CD14-positive monocyte (primary cell): ENCODE data around the gene RIC3. TPM values are rescaled to one million over a fixed set of nuclear protein-coding genes. Genes with fewer than 3 reads are reported as not detected.

Experiments
- DNase-seq, 3 donors: peaks; one replicate each; pipeline ENCODE4 v3.0.0-alpha.2; 2011 to 2022
- H2AFZ ChIP-seq: 2 replicates; pipeline ENCODE4 v1.6.0; 2012; ENCODE audit warnings: mild to moderate bottlenecking, low read depth, low read length, inconsistent platforms; ENCODE audit not compliant: insufficient read depth, poor library complexity, severe bottlenecking
- H3K27ac ChIP-seq, 2 donors: 1 replicate in 1 of 2; 2 replicates in 1 of 2; pipeline ENCODE4 v1.5.1; 2012 to 2013; ENCODE audit warnings: low read length in 2 of 2, control low read depth in 1 of 2, inconsistent platforms in 1 of 2, low read depth in 1 of 2, mild to moderate bottlenecking in 1 of 2
- H3K27me3 ChIP-seq, 2 donors: one replicate each; pipeline versions ENCODE4 v1.6.0 to v1.6.1; 2011 to 2013; ENCODE audit warnings: low read length in 2 of 2; ENCODE audit not compliant: control insufficient read depth in 2 of 2, insufficient read depth in 2 of 2
- H3K36me3 ChIP-seq, 2 donors: replicated peaks in 1 of 2; 1 replicate in 1 of 2; 2 replicates in 1 of 2; pipeline versions ENCODE4 v1.5.1 to v1.6.1; 2012 to 2013; ENCODE audit warnings: low read length in 2 of 2, control low read depth in 1 of 2, inconsistent platforms in 1 of 2, mild to moderate bottlenecking in 1 of 2; ENCODE audit not compliant: insufficient read depth in 2 of 2, control insufficient read depth in 1 of 2
- H3K4me1 ChIP-seq, 2 donors: 1 replicate in 1 of 2; 2 replicates in 1 of 2; pipeline versions ENCODE4 v1.5.1 to v1.6.1; 2012 to 2013; ENCODE audit warnings: low read length in 2 of 2, control low read depth in 1 of 2, inconsistent platforms in 1 of 2, mild to moderate bottlenecking in 1 of 2, moderate library complexity in 1 of 2; ENCODE audit not compliant: insufficient read depth in 2 of 2, control insufficient read depth in 1 of 2
- H3K4me2 ChIP-seq: replicated peaks from 2 replicates; pipeline ENCODE3; 2012; ENCODE audit warnings: low read length, moderate library complexity, mild to moderate bottlenecking; ENCODE audit not compliant: poor library complexity, severe bottlenecking; ENCODE audit errors: extremely low read depth
- H3K4me3 ChIP-seq, 3 experiments: fragments of 200-600 bp in 1 of 3; sonication (generic) in 1 of 3; replicated peaks in 1 of 3; 1 replicate in 2 of 3; 2 replicates in 1 of 3; pipeline ENCODE4 v1.5.1; 2011 to 2013; ENCODE audit warnings: low read length in 3 of 3, mild to moderate bottlenecking in 3 of 3, control low read depth in 2 of 3, low read depth in 2 of 3, inconsistent platforms in 1 of 3, moderate library complexity in 1 of 3
- H3K79me2 ChIP-seq: 2 replicates; pipeline ENCODE4 v1.6.0; 2012; ENCODE audit warnings: mild to moderate bottlenecking, control low read depth, inconsistent platforms, low read length, moderate library complexity; ENCODE audit not compliant: insufficient read depth
- H3K9ac ChIP-seq: 2 replicates; pipeline ENCODE4 v1.6.0; 2017; ENCODE audit warnings: low read length, mild to moderate bottlenecking; ENCODE audit not compliant: insufficient read depth, poor library complexity, severe bottlenecking
- H3K9me3 ChIP-seq, 2 donors: replicated peaks in 1 of 2; 1 replicate in 1 of 2; 2 replicates in 1 of 2; pipeline versions ENCODE4 v1.5.1 to v1.6.1; 2012 to 2013; ENCODE audit warnings: low read length in 2 of 2, control low read depth in 1 of 2; ENCODE audit not compliant: control insufficient read depth in 1 of 2, insufficient read depth in 1 of 2
- H4K20me1 ChIP-seq: 2 replicates; pipeline ENCODE4 v1.6.0; 2012; ENCODE audit warnings: mild to moderate bottlenecking, low read length, control low read depth, moderate library complexity; ENCODE audit not compliant: insufficient read depth
- H3K27ac Mint-ChIP-seq, 7 donors: one replicate each; pipeline ENCODE4 v1.8.0; 2020; ENCODE audit warnings: mild to moderate bottlenecking in 7 of 7, mixed read lengths in 7 of 7, moderate library complexity in 6 of 7, inconsistent platforms in 2 of 7
- H3K27me3 Mint-ChIP-seq, 3 donors: one replicate each; pipeline ENCODE4 v1.8.0; 2021 to 2022; ENCODE audit warnings: low read depth in 3 of 3, mild to moderate bottlenecking in 3 of 3, mixed read lengths in 3 of 3, moderate library complexity in 3 of 3, inconsistent platforms in 1 of 3
- H3K36me3 Mint-ChIP-seq, 2 donors: one replicate each; pipeline ENCODE4 v1.8.0; 2020; ENCODE audit warnings: mixed read lengths in 2 of 2, inconsistent platforms in 1 of 2, mild to moderate bottlenecking in 1 of 2
- H3K4me1 Mint-ChIP-seq: one replicate; pipeline ENCODE4 v1.8.0; 2020; ENCODE audit warnings: mild to moderate bottlenecking, mixed read lengths
- H3K4me3 Mint-ChIP-seq, 2 donors: one replicate each; pipeline ENCODE4 v1.8.0; 2020; ENCODE audit warnings: mild to moderate bottlenecking in 2 of 2, mixed read lengths in 2 of 2, moderate library complexity in 1 of 2
- H3K9me3 Mint-ChIP-seq, 7 donors: one replicate each; pipeline ENCODE4 v1.8.0; 2020 to 2022; ENCODE audit warnings: mixed read lengths in 7 of 7, mild to moderate bottlenecking in 6 of 7, moderate library complexity in 6 of 7, inconsistent platforms in 2 of 7
- WGBS: methylation state at CpG from one replicate; pipeline ENCODE4 v1.1.5; 2013; ENCODE audit warnings: missing lambda C conversion rate; ENCODE audit not compliant: insufficient coverage; 5-methylcytosine and 5-hydroxymethylcytosine counted together
- intact Hi-C, 2 donors: fragments of 100-400 bp; cut with micrococcal nuclease; formaldehyde crosslinking; loops; one replicate each; pipeline versions ENCODE4 v1.15.0 to v1.15.1; 2023
- polyA plus RNA-seq, 3 donors: library from polyadenylated mRNA; depleted of rRNA in 1 of 3; unstranded in 2 of 3; stranded (reverse) in 1 of 3; fragments of 300-500 nt in 2 of 3; fragments of >200 nt in 1 of 3; fragmentation: Illumina TruSeq in 2 of 3; gene quantifications; 1 replicate in 2 of 3; 2 replicates in 1 of 3; pipeline ENCODE4 v1.2.3, GENCODE V29; 2012 to 2021
- TF ChIP-seq, protein P1 (sequence below): fragments of 200-600 bp; IDR thresholded peaks from one replicate; pipeline ENCODE4 v1.8.0; 2022; ENCODE audit warnings: antibody characterized with exemption, mild to moderate bottlenecking

Gene RIC3
- polyA plus RNA-seq, 3 donors = 0.17 TPM; not detected in 2

DNA sequence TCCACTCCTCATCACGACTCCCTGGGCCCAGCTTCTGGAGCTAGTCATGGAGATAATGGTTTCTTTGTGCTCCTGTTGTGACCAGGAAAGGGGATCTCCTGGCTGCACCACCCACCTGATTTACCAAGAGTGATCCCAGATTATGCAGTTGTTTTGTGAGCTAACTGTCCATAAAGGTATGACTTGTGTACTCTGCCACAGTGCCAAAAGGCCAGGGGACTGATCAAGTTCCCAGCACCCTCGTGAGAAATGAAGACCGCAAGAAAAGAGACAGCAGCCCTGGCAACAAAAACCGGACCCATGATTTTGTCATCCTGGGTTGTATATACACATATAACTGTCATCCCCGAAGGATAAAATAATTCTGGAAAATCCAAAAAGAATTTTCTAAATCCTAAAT lies 61.2 kb downstream of the RIC3 start:
- intact Hi-C loops = no loop called here
- Mint-ChIP-seq H3K27me3 (peaks cover 0 to 2% (median 0%) of the 10 kb centered on the region in 3 donors), H3K4me1 (no peaks in the 10 kb centered on the region), H3K27ac (no peak overlapping the region), H3K36me3 (no peaks in the 10 kb centered on the region), H3K4me3 (no peak overlapping the region), H3K9me3 (no peaks in the 10 kb centered on the region)
- Histone ChIP-seq H3K4me3 (no peak overlapping the region), H3K27me3 (no peaks in the 10 kb centered on the region), H4K20me1 (no peaks in the 10 kb centered on the region), H3K9ac (no peak overlapping the region), H3K36me3 (no peaks in the 10 kb centered on the region), H3K9me3 (no peaks in the 10 kb centered on the region), H3K4me2 (no peak overlapping the region), H3K27ac (no peak overlapping the region), H3K4me1 (no peaks in the 10 kb centered on the region), H3K79me2 (no peaks in the 10 kb centered on the region), H2AFZ (no peak overlapping the region)
- DNase-seq = no peak
- no CpG with 5 or more reads among the region's 5 CpGs for WGBS
- TF ChIP-seq, protein P1, sequence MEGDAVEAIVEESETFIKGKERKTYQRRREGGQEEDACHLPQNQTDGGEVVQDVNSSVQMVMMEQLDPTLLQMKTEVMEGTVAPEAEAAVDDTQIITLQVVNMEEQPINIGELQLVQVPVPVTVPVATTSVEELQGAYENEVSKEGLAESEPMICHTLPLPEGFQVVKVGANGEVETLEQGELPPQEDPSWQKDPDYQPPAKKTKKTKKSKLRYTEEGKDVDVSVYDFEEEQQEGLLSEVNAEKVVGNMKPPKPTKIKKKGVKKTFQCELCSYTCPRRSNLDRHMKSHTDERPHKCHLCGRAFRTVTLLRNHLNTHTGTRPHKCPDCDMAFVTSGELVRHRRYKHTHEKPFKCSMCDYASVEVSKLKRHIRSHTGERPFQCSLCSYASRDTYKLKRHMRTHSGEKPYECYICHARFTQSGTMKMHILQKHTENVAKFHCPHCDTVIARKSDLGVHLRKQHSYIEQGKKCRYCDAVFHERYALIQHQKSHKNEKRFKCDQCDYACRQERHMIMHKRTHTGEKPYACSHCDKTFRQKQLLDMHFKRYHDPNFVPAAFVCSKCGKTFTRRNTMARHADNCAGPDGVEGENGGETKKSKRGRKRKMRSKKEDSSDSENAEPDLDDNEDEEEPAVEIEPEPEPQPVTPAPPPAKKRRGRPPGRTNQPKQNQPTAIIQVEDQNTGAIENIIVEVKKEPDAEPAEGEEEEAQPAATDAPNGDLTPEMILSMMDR = no peak

DNA sequence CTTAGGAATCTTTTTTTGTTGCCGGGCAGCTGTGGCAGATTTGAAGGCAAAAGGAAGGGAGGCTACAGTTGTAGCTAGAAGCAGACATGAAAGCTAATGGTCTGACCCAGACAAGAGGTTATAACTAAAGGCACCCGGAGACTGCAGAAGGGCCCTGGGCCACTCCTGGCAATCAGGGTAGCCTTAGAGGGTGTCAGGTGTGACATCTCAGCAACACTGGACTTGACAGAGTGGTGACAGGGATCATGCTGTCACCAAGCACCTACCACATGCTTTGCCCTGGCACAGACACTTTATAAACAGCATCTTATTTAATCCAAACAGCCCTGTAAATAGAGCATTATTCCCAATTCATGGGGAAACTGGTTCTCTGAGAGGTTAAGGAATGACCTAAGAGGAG lies 62.1 kb downstream of the RIC3 start:
- TF ChIP-seq, protein P1 = no peak
- Mint-ChIP-seq H3K27ac (no peak overlapping the region), H3K36me3 (no peaks in the 10 kb centered on the region), H3K9me3 (no peaks in the 10 kb centered on the region), H3K4me3 (no peak overlapping the region), H3K4me1 (no peaks in the 10 kb centered on the region), H3K27me3 (peaks cover 0 to 2% (median 0%) of the 10 kb centered on the region in 3 donors)
- Histone ChIP-seq H3K36me3 (no peaks in the 10 kb centered on the region), H2AFZ (no peak overlapping the region), H3K9ac (no peak overlapping the region), H3K27me3 (no peaks in the 10 kb centered on the region), H3K9me3 (no peaks in the 10 kb centered on the region), H3K79me2 (no peaks in the 10 kb centered on the region), H3K4me1 (no peaks in the 10 kb centered on the region), H3K4me2 (no peak overlapping the region), H4K20me1 (no peaks in the 10 kb centered on the region), H3K27ac (no peak overlapping the region), H3K4me3 (no peak overlapping the region)
- 100% methylated on average over 2 of the region's 2 CpGs for WGBS
- intact Hi-C loops = no loop called here
- DNase-seq = no peak
